GM19455 (cell line): Measurements from ENCODE around the gene NUMB.

Experiments
- ATAC-seq: cut with Tn5 transposase; IDR thresholded peaks from one replicate; pipeline ENCODE4 v1.9.1; 2021; ENCODE audit not compliant: unreplicated experiment

Gene NUMB

DNA sequence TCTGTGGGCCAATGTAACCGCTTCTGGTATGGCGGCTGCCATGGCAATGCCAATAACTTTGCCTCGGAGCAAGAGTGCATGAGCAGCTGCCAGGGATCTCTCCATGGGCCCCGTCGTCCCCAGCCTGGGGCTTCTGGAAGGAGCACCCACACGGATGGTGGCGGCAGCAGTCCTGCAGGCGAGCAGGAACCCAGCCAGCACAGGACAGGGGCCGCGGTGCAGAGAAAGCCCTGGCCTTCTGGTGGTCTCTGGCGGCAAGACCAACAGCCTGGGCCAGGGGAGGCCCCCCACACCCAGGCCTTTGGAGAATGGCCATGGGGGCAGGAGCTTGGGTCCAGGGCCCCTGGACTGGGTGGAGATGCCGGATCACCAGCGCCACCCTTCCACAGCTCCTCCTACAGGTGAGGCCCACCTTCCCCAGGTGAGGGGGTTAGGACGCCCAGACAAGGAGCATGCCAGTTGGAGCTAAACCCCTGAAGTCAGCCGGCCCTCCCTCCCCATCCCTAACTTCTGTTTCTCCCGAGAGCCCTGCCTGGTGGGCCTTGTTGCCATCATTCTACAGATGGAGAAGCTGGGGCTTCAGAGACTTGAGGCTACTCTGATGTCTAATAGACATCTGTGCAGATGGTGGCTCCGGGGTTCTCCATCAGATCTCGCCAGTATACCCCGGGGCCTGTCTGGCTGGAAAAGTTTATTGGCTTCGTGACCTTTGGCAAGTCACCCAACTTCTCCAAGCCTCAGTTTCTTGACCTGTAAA lies 195.7 kb downstream of the NUMB start:
- ATAC-seq: no peak

DNA sequence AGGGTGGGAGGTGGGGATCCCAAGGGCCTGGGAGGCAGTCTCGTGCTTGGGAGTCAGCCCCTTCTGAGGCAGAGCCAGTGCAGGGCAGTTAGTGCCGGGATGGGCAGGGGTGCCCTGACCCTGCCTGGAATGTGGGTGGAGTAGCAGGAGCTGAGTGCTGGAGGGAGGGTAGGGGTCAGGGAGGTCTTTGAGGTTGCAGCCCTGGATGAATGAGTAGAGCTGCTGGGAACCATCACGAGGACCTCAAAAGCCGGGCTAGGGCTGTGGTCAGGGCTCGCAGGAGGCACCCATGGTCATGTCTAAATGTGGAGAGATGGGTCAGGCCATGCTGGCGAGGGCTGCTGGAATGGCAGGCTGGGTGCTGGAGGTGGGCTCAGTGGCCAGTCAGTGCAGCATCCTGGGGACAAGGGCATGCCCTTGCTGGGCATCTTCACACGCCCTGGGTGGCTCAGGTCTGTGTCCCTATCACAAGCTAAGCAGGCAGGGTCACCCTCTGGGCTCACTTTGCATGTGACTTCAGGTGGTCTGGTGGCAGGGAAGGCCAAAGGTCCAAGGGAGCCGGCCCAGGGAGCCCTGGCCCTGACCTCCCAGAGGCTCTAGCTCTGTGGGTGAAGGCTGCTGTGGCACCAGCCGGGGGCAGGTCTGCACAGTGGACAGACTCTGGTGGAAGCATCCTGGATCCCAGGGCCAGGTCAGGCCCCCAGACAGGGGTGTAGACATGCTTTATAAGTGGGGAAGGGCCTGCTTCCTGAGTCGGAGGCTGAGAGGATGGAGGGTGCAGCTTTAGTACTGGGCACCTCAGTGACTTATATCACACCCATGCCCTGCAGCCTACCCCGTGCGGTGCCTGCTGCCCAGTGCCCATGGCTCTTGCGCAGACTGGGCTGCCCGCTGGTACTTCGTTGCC lies 196.6 kb downstream of the NUMB start:
- ATAC-seq: no peak

- no peak for ATAC-seq
Observed at GRCh38 chr14:73261075-73261474, 197.3 kb downstream of the NUMB start.

GRCh38 chr14:73260574-73260973 lies 197.8 kb downstream of the NUMB start:
- no peak for ATAC-seq

DNA sequence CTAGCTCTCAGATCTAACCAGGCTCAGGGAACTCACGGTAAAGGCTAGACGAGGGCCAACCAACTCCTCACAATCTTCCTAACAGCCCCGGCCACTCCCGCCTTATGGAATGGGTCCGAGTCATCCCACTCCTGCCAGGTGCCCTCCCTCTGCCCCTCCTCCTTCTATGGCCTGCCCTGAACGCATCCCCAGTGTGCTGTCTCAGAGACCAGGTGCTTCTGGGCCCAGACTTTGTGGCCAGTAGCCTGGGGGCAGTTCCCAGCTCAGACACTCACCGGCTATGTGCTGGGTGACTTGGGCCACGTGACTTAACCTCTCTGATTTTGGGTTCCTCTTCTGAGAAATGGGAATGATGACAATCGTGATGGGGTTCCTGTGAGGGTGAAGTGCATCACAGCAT lies 198.5 kb downstream of the NUMB start:
- ATAC-seq: no peak

DNA sequence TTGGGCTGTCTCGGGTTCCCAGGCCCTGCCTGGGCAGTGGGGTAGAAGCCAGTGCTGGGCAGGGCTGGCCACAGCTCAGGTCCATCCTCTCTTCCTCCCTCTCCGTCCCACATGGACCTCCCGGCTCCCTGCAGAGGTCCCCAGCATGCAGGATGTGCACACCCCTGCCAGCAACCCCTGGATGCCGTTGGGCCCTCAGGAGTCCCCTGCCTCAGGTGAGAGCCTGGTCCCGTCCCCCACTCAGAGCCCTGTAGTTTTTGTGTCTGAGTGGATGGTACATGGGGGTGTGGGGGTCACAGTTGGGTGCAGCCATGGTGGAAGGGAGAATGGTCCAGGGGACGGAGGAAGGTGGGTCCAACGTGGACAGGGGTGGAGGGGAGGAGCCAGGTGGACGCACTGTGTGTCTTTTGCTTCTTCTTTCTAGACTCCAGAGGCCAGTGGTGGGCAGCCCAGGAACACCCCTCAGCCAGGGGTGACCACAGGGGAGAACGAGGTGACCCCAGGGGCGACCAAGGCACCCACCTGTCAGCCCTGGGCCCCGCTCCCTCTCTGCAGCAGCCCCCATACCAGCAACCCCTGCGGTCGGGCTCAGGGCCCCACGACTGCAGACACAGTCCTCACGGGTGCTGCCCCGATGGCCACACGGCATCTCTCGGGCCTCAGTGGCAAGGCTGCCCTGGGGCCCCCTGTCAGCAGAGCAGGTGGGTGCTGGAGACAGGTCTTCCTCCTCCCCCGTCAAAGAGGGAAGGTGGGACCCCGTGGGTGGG lies 199.3 kb downstream of the NUMB start:
- ATAC-seq: no peak

- no peak for ATAC-seq
Observed at GRCh38 chr14:73258076-73258475, 200.3 kb downstream of the NUMB start.

DNA sequence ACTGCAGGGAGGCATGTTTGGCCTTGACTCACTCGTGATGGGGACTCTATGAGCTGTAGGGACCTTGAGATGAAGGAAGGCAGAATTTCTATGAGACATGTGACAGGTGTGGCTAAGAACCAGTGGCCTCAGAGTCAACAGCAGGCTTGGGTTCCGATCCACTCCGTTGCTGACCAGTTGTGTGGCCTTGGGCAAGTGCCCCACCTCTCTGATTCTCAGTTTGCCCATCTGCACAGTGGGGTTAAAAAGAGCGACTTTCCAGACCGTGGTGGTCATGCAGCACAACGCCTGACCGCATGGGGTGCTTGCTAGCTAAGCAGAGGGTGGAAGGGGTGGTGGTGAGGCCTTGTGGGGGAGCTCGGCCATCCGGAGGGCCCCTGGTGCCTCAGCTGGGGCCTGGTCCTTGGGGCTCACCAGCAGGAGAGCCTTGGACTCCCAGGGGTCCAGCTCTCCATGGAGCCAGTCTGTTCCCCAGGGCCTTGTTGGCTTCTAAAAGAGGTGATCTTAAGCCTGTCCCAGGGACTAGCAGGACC lies 202.6 kb downstream of the NUMB start:
- no peak for ATAC-seq

- ATAC-seq: no peak
Observed at GRCh38 chr14:73255005-73255400, 203.3 kb downstream of the NUMB start.

- ATAC-seq: no peak
Observed at GRCh38 chr14:73254247-73255004, 203.9 kb downstream of the NUMB start.

GRCh38 chr14:73253721-73254120 lies 204.6 kb downstream of the NUMB start:
- no peak for ATAC-seq

DNA sequence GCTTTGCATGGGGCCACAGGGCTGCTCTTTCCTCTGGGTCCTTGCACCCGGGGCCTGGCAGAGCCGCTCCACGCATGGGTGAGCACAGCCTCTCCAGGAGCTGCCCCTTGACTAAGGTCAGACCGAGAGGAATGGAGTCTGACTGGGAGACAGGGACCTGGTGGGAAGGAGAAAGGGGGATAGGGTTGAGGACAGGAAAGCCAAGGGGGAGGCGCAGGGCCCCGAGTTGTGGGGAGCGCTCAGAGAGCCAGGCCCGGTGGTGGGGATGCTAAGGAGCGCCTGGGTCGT lies 205.1 kb downstream of the NUMB start:
- no peak for ATAC-seq

DNA sequence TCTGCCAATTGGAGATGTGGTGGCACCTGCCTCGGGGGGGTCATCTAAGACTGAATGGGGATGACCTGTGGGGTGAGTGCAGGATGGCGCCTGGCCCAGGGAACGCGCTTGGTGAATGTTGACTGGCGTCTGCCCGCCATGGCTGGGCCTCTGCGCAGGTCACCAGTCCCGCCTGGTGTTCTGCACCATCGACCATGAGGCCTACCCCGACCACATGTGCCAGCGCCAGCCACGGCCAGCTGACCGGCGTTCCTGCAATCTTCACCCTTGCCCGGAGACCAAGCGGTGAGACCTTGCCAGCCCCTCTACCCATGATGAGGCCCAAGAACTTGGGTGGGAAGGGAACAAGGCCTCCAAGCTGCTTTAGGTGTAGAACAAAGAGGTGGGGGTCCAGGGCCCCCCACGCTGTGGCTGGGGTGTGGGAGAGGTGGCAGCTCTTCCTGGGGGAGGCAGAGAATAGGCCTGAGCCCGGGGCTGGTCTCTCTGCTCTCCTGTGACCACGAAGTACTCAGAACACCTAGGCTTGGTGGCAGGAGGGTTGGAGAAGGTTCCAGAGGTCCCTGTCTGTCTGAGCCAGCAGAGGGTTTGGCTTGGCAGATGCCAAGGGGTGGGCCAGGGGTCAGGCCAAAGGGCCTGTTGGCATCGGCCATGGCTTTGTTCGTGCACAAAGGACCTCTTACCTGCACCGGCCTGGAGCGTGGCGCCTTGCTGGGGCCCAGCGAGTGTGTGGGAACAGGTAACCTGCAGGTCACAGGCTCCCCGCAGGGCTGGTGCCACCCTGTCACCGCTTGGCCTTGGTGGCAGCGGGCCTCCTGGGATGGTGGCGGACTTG lies 205.6 kb downstream of the NUMB start:
- no peak for ATAC-seq

GRCh38 chr14:73251516-73252215 lies 206.7 kb downstream of the NUMB start:
- ATAC-seq: no peak

- no peak for ATAC-seq
Observed at GRCh38 chr14:73250781-73251500, 207.4 kb downstream of the NUMB start.

DNA sequence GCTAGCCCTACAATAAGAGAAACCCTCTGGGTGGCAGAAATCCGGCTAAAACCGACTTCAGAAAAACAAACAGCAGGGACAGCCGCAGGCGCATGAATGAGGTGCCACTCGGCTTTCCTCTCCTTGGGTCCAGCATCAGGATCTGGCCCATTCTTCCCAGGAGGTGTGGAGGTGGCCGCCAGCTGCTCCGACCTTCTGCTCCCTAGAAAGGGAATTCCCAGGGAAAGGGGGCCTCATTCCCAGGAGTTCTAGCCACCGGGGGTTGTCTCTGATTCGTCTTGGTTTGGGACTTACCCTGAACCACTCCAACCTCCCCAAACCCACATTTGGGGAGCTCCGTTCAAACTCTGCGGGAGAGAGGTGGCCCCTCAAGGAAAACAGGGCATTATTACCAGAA lies 208.0 kb downstream of the NUMB start:
- no peak for ATAC-seq

GRCh38 chr14:73249564-73250316 lies 208.6 kb downstream of the NUMB start:
- ATAC-seq: no peak

DNA sequence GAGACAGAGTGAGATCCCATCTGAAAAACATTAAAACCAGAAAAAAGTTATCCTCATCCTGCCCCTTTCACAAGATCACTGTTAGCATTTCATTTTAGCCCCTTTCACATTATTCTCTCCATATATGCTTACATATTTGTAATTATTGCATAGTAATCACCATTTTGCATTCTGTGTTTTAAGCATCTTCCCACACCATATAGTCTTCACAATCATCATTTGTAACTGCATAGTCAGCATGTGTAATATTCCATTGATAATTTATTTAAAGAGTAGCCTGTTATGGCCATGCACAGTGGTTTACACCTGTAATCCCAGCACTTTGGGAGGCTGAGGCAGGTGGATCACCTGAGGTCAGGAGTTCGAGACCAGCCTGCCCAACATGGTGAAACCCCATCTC lies 209.2 kb downstream of the NUMB start:
- ATAC-seq: no peak
